B cell (primary cell): ENCODE data around the gene GGA2. TPM values are rescaled to one million over a fixed set of nuclear protein-coding genes. Genes with fewer than 3 reads are reported as not detected.
A peak's percentile ranks its signal among the peaks of the same experiment; 100 is the strongest.

ENCODE experiments used
- ATAC-seq: fragments of 200-7000 bp; cut with Tn5 transposase; one replicate; pipeline ENCODE4 v1.10.0; 2021; ENCODE audit warnings: low read depth, mild to moderate bottlenecking, moderate number of reproducible peaks, moderate library complexity
- CTCF ChIA-PET: fragments of 350-600 bp; sonication (Branson Sonifier 250); formaldehyde crosslinking; loops from one replicate; lab custom pipeline; 2021; ENCODE audit warnings: antibody characterized with exemption, inconsistent platforms; lab: Charles Lee
- POLR2A ChIA-PET: fragments of 350-600 bp; sonication (Branson Sonifier 250); formaldehyde crosslinking; loops from one replicate; lab custom pipeline; 2021; ENCODE audit warnings: antibody characterized with exemption; lab: Charles Lee
- DNase-seq: peaks from one replicate; pipeline ENCODE4 v3.0.0; 2013
- H2AFZ ChIP-seq: 2 replicates; pipeline ENCODE4 v1.6.1; 2012; ENCODE audit warnings: mild to moderate bottlenecking, low read depth, low read length; ENCODE audit not compliant: insufficient read depth, poor library complexity, severe bottlenecking
- H3K27ac ChIP-seq, 2 donors: 1 replicate in 1 of 2; 2 replicates in 1 of 2; pipeline ENCODE4 v1.5.1; 2012 to 2013; ENCODE audit warnings: low read length in 2 of 2, mild to moderate bottlenecking in 2 of 2, moderate library complexity in 1 of 2
- H3K27me3 ChIP-seq, 4 experiments: fragments of 200-600 bp in 1 of 4; sonication (generic) in 1 of 4; replicated peaks in 1 of 4; 1 replicate in 2 of 4; 2 replicates in 2 of 4; pipeline versions ENCODE4 v1.6.1 to v1.7.0; 2013 to 2016; ENCODE audit warnings: low read length in 3 of 4, mild to moderate bottlenecking in 2 of 4, mixed read lengths in 1 of 4, moderate library complexity in 1 of 4; ENCODE audit not compliant: insufficient read depth in 4 of 4, control insufficient read depth in 3 of 4; ENCODE audit errors: control extremely low read depth in 1 of 4
- H3K36me3 ChIP-seq, 2 experiments: replicated peaks in 1 of 2; 1 replicate in 1 of 2; 2 replicates in 1 of 2; pipeline versions ENCODE4 v1.6.1 to v1.7.1; 2013; ENCODE audit warnings: low read length in 1 of 2; ENCODE audit not compliant: insufficient read depth in 2 of 2, control insufficient read depth in 1 of 2; ENCODE audit errors: control extremely low read depth in 1 of 2, extremely low read depth in 1 of 2
- H3K4me1 ChIP-seq, 2 donors: fragments of 200-600 bp in 1 of 2; sonication (generic) in 1 of 2; 1 replicate in 1 of 2; 2 replicates in 1 of 2; pipeline versions ENCODE4 v1.5.1 to v1.6.1; 2013 to 2017; ENCODE audit warnings: low read length in 2 of 2; ENCODE audit not compliant: control insufficient read depth in 2 of 2, insufficient read depth in 2 of 2
- H3K4me2 ChIP-seq: replicated peaks from 2 replicates; pipeline ENCODE3; 2012; ENCODE audit warnings: mild to moderate bottlenecking, low read depth, low read length; ENCODE audit not compliant: poor library complexity, severe bottlenecking
- H3K4me3 ChIP-seq, 5 experiments: fragments of 200-600 bp in 1 of 5; sonication (generic) in 1 of 5; 1 replicate in 3 of 5; 2 replicates in 2 of 5; pipeline versions ENCODE4 v1.5.1 to v1.7.0; 2011 to 2016; ENCODE audit warnings: low read length in 4 of 5, mild to moderate bottlenecking in 4 of 5, low read depth in 2 of 5, control low read depth in 1 of 5, moderate library complexity in 1 of 5; ENCODE audit not compliant: insufficient read depth in 1 of 5; ENCODE audit errors: control extremely low read depth in 1 of 5, extremely low read depth in 1 of 5
- H3K79me2 ChIP-seq: fragments of 200-600 bp; sonication (generic); one replicate; pipeline ENCODE4 v1.6.0; 2016; ENCODE audit warnings: low read length; ENCODE audit not compliant: control insufficient read depth, insufficient read depth
- H3K9ac ChIP-seq: fragments of 200-600 bp; sonication (generic); 2 replicates; pipeline ENCODE4 v1.6.1; 2017; ENCODE audit warnings: mild to moderate bottlenecking, low read length, moderate library complexity
- H3K9me3 ChIP-seq, 3 donors: one replicate each; pipeline versions ENCODE4 v1.6.1 to v1.7.1; 2013; ENCODE audit warnings: low read length in 2 of 3; ENCODE audit not compliant: control insufficient read depth in 2 of 3, insufficient read depth in 1 of 3; ENCODE audit errors: control extremely low read depth in 1 of 3
- H4K20me1 ChIP-seq: 2 replicates; pipeline ENCODE4 v1.6.0; 2012; ENCODE audit warnings: mild to moderate bottlenecking, low read length; ENCODE audit not compliant: insufficient read depth, control insufficient read depth, poor library complexity, severe bottlenecking
- H3K27ac Mint-ChIP-seq: one replicate; pipeline ENCODE4 v1.8.0; 2021; ENCODE audit warnings: mixed read lengths
- H3K27me3 Mint-ChIP-seq: one replicate; pipeline ENCODE4 v1.8.0; 2021; ENCODE audit warnings: mixed read lengths
- H3K4me1 Mint-ChIP-seq: one replicate; pipeline ENCODE4 v1.8.0; 2021; ENCODE audit warnings: mixed read lengths
- H3K4me3 Mint-ChIP-seq: one replicate; pipeline ENCODE4 v1.8.0; 2021; ENCODE audit warnings: mixed read lengths
- H3K9me3 Mint-ChIP-seq: one replicate; pipeline ENCODE4 v1.8.0; 2022; ENCODE audit warnings: mixed read lengths; ENCODE audit not compliant: insufficient read depth
- CTCF ChIP-seq: fragments of 200-600 bp; IDR thresholded peaks from one replicate; pipeline ENCODE4 v1.8.0; 2022; ENCODE audit warnings: antibody characterized with exemption, mild to moderate bottlenecking
- EZH2 ChIP-seq: IDR thresholded peaks from 2 replicates; pipeline ENCODE4 v1.6.1; 2012; ENCODE audit warnings: borderline replicate concordance, low read depth, mild to moderate bottlenecking, moderate library complexity, low read length; ENCODE audit not compliant: insufficient read depth, poor library complexity, severe bottlenecking
- whole genome bisulfite sequencing: methylation state at CpG from one replicate; pipeline ENCODE4 v1.1.5; 2013; ENCODE audit warnings: missing lambda C conversion rate; ENCODE audit not compliant: insufficient coverage; 5-methylcytosine and 5-hydroxymethylcytosine counted together
- intact Hi-C: fragments of 100-400 bp; cut with micrococcal nuclease; formaldehyde crosslinking; loops from one replicate; pipeline ENCODE4 v1.10.0; 2022
- polyA plus RNA-seq: library from polyadenylated mRNA; depleted of rRNA; stranded (reverse); fragments of >200 nt; gene quantifications from 2 replicates; pipeline ENCODE4 v1.2.3, GENCODE V29; 2012
- total RNA-seq, 2 donors: library from RNA; stranded (reverse); fragments of 120-200 nt in 1 of 2; gene quantifications; 1 replicate in 1 of 2; 2 replicates in 1 of 2; pipeline versions ENCODE4 v1.2.3 to v1.2.4, GENCODE V29; 2013 to 2022

GGA2 gene
- total and polyA plus RNA-seq, 2 donors (not counting 1 experiment from before 2014, with no cell fraction given): 227 to 832 TPM

GRCh38 chr16:23504453-23505179 lies 5.7 kb downstream of the GGA2 start:
- peak; percentile 66 for DNase-seq
- H3K4me2 ChIP-seq: peak overlapping the region; percentile 92
- H3K79me2 ChIP-seq: peaks cover 99% of the 10 kb centered on the region
- H3K9ac ChIP-seq: peak overlapping the region; percentile 57
- peaks cover 85 to 94% of the 10 kb centered on the region in 2 donors for H3K4me1 ChIP-seq
- peaks cover 0 to 47% of the 10 kb centered on the region in 2 experiments for H3K36me3 ChIP-seq
- H3K27ac ChIP-seq: peak overlapping the region; percentile 86 to 91
- H3K27me3 ChIP-seq: no peaks in the 10 kb centered on the region
- Mint-ChIP-seq H3K27me3 (no peaks in the 10 kb centered on the region), H3K9me3 (no peaks in the 10 kb centered on the region), H3K4me1 (peaks cover 87% of the 10 kb centered on the region), H3K27ac (peak overlapping the region; percentile 90), H3K4me3 (peak overlapping the region; percentile 94)
- peaks cover 86% of the 10 kb centered on the region for H4K20me1 ChIP-seq
- intact Hi-C loops: loop anchor here (2.0 kb wide), 1 partner anchor 52 kb away; the partner anchor contains the start of gene COG7
- WGBS: 45% methylated on average over 12 of the region's 13 CpGs
- POLR2A ChIA-PET: interaction anchor here (0.6 to 1.3 kb wide), 2 partner anchors 32 to 53 kb away, joined by 3 to 6 read pairs; partner anchors contain the start of gene UBFD1
- peak overlapping the region in 4 of 5 experiments; percentile 1 to 91 (median 78) for H3K4me3 ChIP-seq
- no peaks in the 10 kb centered on the region for H3K9me3 ChIP-seq
- peak; percentile 56 for ATAC-seq
- CTCF ChIA-PET: interaction anchor here (0.7 to 2.8 kb wide), 12 partner anchors 9 to 567 kb away, joined by 3 to 22 read pairs (median 4); no protein-coding TSS in a partner anchor
- TF ChIP-seq EZH2 (no peak), CTCF (no peak)
- no peak overlapping the region for H2AFZ ChIP-seq

- Histone ChIP-seq H3K4me1 (peaks cover 90 to 98% of the 10 kb centered on the region in 2 donors), H3K27me3 (no peaks in the 10 kb centered on the region), H3K79me2 (peaks cover 99% of the 10 kb centered on the region), H3K4me3 (peak overlapping the region in 3 of 5 experiments; percentile 1 to 91 (median 64)), H2AFZ (no peak overlapping the region), H3K9ac (peak overlapping the region; percentile 57), H3K36me3 (peaks cover 0 to 49% of the 10 kb centered on the region in 2 experiments), H4K20me1 (peaks cover 86% of the 10 kb centered on the region), H3K9me3 (no peaks in the 10 kb centered on the region), H3K27ac (peak overlapping the region; percentile 86 to 91), H3K4me2 (peak overlapping the region; percentile 92)
- WGBS: 79% methylated on average over 4 of the region's 5 CpGs
- ChIA-PET CTCF (interaction anchor here (1.0 to 2.8 kb wide), 11 partner anchors 8 to 567 kb away, joined by 3 to 22 read pairs (median 4); no protein-coding TSS in a partner anchor), POLR2A (interaction anchor here (1.3 kb wide), 1 partner anchor 54 kb away, joined by 6 read pairs; the partner anchor contains the start of gene UBFD1)
- Mint-ChIP-seq H3K4me1 (peaks cover 90% of the 10 kb centered on the region), H3K4me3 (peak overlapping the region; percentile 94), H3K27ac (peak overlapping the region; percentile 90), H3K9me3 (no peaks in the 10 kb centered on the region), H3K27me3 (no peaks in the 10 kb centered on the region)
- intact Hi-C loops: loop anchor here (2.0 kb wide), 1 partner anchor 51 kb away; the partner anchor contains the start of gene COG7
- DNase-seq (no peak), ATAC-seq (no peak)
- no peak for TF ChIP-seq EZH2
- no peak for TF ChIP-seq CTCF
Measured at GRCh38 chr16:23504076-23504452, 6.2 kb downstream of the GGA2 start.
